Endodermal cell (in vitro differentiated cells): ENCODE measurements around the gene SLC9C1. TPM values are rescaled to one million over a fixed set of nuclear protein-coding genes. Genes with fewer than 3 reads are reported as not detected.

Experiments
- DNase-seq: peaks from one replicate; pipeline ENCODE4 v3.0.0-alpha.2; 2017
- H3K27ac ChIP-seq: 2 replicates; pipeline ENCODE4 v1.5.1; 2013; ENCODE audit warnings: mild to moderate bottlenecking, low read depth, low read length, moderate library complexity
- H3K27me3 ChIP-seq: 2 replicates; pipeline ENCODE4 v1.6.1; 2013; ENCODE audit warnings: mild to moderate bottlenecking, low read length, moderate library complexity; ENCODE audit not compliant: insufficient read depth, control insufficient read depth, poor library complexity, severe bottlenecking
- H3K36me3 ChIP-seq: 2 replicates; pipeline ENCODE4 v1.7.0; 2013; ENCODE audit warnings: mild to moderate bottlenecking, low read length, moderate library complexity; ENCODE audit not compliant: control insufficient read depth, insufficient read depth
- H3K4me1 ChIP-seq: one replicate; pipeline ENCODE4 v1.7.0; 2013; ENCODE audit warnings: low read length; ENCODE audit not compliant: control insufficient read depth, insufficient read depth
- H3K4me3 ChIP-seq: 2 replicates; pipeline ENCODE4 v1.5.1; 2013; ENCODE audit warnings: mild to moderate bottlenecking, low read length, moderate library complexity
- H3K9ac ChIP-seq: 2 replicates; pipeline ENCODE4 v1.6.1; 2013; ENCODE audit warnings: mild to moderate bottlenecking, low read length, moderate library complexity; ENCODE audit not compliant: poor library complexity, severe bottlenecking; ENCODE audit errors: extremely low read depth
- H3K9me3 ChIP-seq: 2 replicates; pipeline ENCODE4 v1.6.1; 2013; ENCODE audit warnings: mild to moderate bottlenecking, low read length, moderate library complexity; ENCODE audit not compliant: control insufficient read depth
- H3K27ac Mint-ChIP-seq: 2 replicates; pipeline ENCODE4 v1.8.0; 2020; ENCODE audit warnings: mixed read lengths
- H3K27me3 Mint-ChIP-seq: 2 replicates; pipeline ENCODE4 v1.8.0; 2021; ENCODE audit warnings: mild to moderate bottlenecking, mixed read lengths; ENCODE audit not compliant: insufficient read depth
- H3K36me3 Mint-ChIP-seq: 2 replicates; pipeline ENCODE4 v1.8.0; 2020; ENCODE audit warnings: low read depth, mixed read lengths
- H3K4me1 Mint-ChIP-seq: 2 replicates; pipeline ENCODE4 v1.8.0; 2020; ENCODE audit warnings: mixed read lengths
- H3K4me3 Mint-ChIP-seq: 2 replicates; pipeline ENCODE4 v1.8.0; 2020; ENCODE audit warnings: mild to moderate bottlenecking, moderate library complexity, mixed read lengths
- H3K9me3 Mint-ChIP-seq: 2 replicates; pipeline ENCODE4 v1.8.0; 2020; ENCODE audit warnings: mild to moderate bottlenecking, mixed read lengths
- CTCF ChIP-seq: fragments of 200-600 bp; sonication (generic); conservative IDR thresholded peaks from 2 replicates; pipeline ENCODE4 v1.5.0; 2021; ENCODE audit warnings: antibody characterized with exemption, mild to moderate bottlenecking
- WGBS, 2 experiments: methylation state at CpG; one replicate each; pipeline versions ENCODE4 v1.1.5 to v1.1.7; 2013; ENCODE audit warnings: missing lambda C conversion rate in 2 of 2, mixed read lengths in 1 of 2; ENCODE audit not compliant: insufficient coverage in 1 of 2, insufficient read length in 1 of 2; 5-methylcytosine and 5-hydroxymethylcytosine counted together
- long read RNA-seq, 4 experiments: library from polyadenylated mRNA in 2 of 4; library from RNA in 1 of 4; library from capped mRNA in 1 of 4; stranded (forward) in 3 of 4; unstranded in 1 of 4; transcript quantifications; one replicate each; pipeline ENCODE4 v2.0.0, GENCODE V29; 2020 to 2021; ENCODE audit warnings: inconsistent platforms in 1 of 4
- polyA plus RNA-seq, 2 experiments: library from polyadenylated mRNA; stranded (reverse); fragments of 50-300 nt; gene quantifications; one replicate each; pipeline ENCODE4 v1.2.3, GENCODE V29; 2013
- total RNA-seq, 2 donors: library from RNA; stranded (reverse); fragmentation: NEBNext Ultra II Directional in 1 of 2; extraction: Animal tissue kit (Norgen Biotek cat#: 25700) in 1 of 2; gene quantifications; 2 replicates in 1 of 2; 3 replicates in 1 of 2; pipeline ENCODE4 v1.2.1, GENCODE V29; 2021

Gene SLC9C1
- total RNA-seq, result under 1 TPM; 0.24 to 0.66 TPM
- 0.18 TPM for polyA plus RNA-seq (2013, experiment 1 of 2)
- polyA plus RNA-seq (2013, experiment 2 of 2), result 0.25 TPM
- long read RNA-seq, experiment 1, result 0 reads
- long read RNA-seq, experiment 2, partial matches to known transcripts, result 0 of 2 reads
- long read RNA-seq, experiment 2, other reads (novel, unspliced or antisense), result 2 of 2 reads
- long read RNA-seq, experiment 3, partial matches to known transcripts, result 0 of 1 reads
- long read RNA-seq, experiment 3, other reads (novel, unspliced or antisense), result 1 of 1 reads
- long read RNA-seq, experiment 4, result 0 reads

GRCh38 chr3:112293368-112294321 lies at the start of gene SLC9C1:
Gene SLC9C1, minus strand, starts transcription at chr3:112294216. Its CDS starts 7,425 bp downstream, at chr3:112286791.
- TF ChIP-seq CTCF, result peak; percentile 84
- Mint-ChIP-seq H3K4me1 (peaks cover 9% of the 10 kb centered on the region), H3K27me3 (no peaks in the 10 kb centered on the region), H3K9me3 (peaks cover 13% of the 10 kb centered on the region), H3K36me3 (no peaks in the 10 kb centered on the region), H3K4me3 (peak within 1 kb of the TSS; percentile 42), H3K27ac (peak within 1 kb of the TSS; percentile 79)
- DNase-seq, result peak; percentile 77
- Histone ChIP-seq H3K27me3 (no peaks in the 10 kb centered on the region), H3K27ac (peak within 1 kb of the TSS; percentile 92), H3K4me3 (peak within 1 kb of the TSS; percentile 59), H3K36me3 (no peaks in the 10 kb centered on the region), H3K9me3 (peaks cover 19% of the 10 kb centered on the region), H3K9ac (peak within 1 kb of the TSS; percentile 7), H3K4me1 (peaks cover 2% of the 10 kb centered on the region)
- WGBS, 2 experiments, result 28 to 37% methylated on average over 10 to 15 of the region's 15 CpGs

GRCh38 chr3:112341386-112341785 lies 47.4 kb upstream of the SLC9C1 start:
- no peak overlapping the region for H3K4me3 Mint-ChIP-seq
- no peaks in the 10 kb centered on the region for H3K27me3 Mint-ChIP-seq
- no peak overlapping the region for H3K27ac Mint-ChIP-seq
- no peaks in the 10 kb centered on the region for H3K27me3 ChIP-seq
- H3K9me3 Mint-ChIP-seq, result no peaks in the 10 kb centered on the region
- TF ChIP-seq CTCF, result no peak
- H3K36me3 Mint-ChIP-seq, result peaks cover 52% of the 10 kb centered on the region
- H3K9me3 ChIP-seq, result no peaks in the 10 kb centered on the region
- no peak for DNase-seq
- no peak overlapping the region for H3K4me3 ChIP-seq
- H3K4me1 Mint-ChIP-seq, result peaks cover 48% of the 10 kb centered on the region
- no peak overlapping the region for H3K9ac ChIP-seq
- 100% methylated on average over 2 of the region's 2 CpGs; no CpG with 5 or more reads in 1 of the 2 experiments for WGBS, 2 experiments
- peaks cover 51% of the 10 kb centered on the region for H3K36me3 ChIP-seq
- H3K4me1 ChIP-seq, result peaks cover 4% of the 10 kb centered on the region
- H3K27ac ChIP-seq, result no peak overlapping the region

DNA sequence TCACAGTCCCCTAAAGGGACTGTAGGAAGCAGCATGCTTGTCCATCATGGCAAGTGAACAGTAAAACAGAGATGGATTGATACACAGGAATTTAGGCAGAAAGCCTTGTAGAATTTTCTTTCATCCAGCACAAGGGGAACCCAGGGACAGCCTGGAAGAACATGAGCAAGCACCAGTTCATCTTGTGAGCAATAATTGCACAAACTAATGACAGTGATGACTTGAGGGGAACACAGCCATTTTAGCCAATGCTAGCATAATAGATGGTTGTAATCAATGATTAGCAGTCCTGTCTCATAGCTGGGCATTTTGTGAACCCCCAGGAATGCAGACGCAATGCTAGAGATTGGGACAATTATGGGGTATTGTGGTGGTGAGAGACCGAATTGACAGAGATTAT lies 45.6 kb upstream of the SLC9C1 start:
- no peaks in the 10 kb centered on the region for H3K27me3 Mint-ChIP-seq
- Histone ChIP-seq H3K9me3 (no peaks in the 10 kb centered on the region), H3K36me3 (peaks cover 34% of the 10 kb centered on the region), H3K27me3 (no peaks in the 10 kb centered on the region), H3K27ac (no peak overlapping the region), H3K4me3 (no peak overlapping the region), H3K9ac (no peak overlapping the region), H3K4me1 (peaks cover 4% of the 10 kb centered on the region)
- no peak for DNase-seq
- peaks cover 60% of the 10 kb centered on the region for H3K4me1 Mint-ChIP-seq
- no peaks in the 10 kb centered on the region for H3K9me3 Mint-ChIP-seq
- H3K36me3 Mint-ChIP-seq, result peaks cover 40% of the 10 kb centered on the region
- no peak overlapping the region for H3K4me3 Mint-ChIP-seq
- no peak for TF ChIP-seq CTCF
- WGBS, 2 experiments, result 89 to 100% methylated on average over 1 to 2 of the region's 2 CpGs
- H3K27ac Mint-ChIP-seq, result peak overlapping the region; percentile 40
